Camera-type eye (tissue), 1 donor: ENCODE data around the gene KCTD13. TPM values are rescaled to one million over a fixed set of nuclear protein-coding genes. Genes with fewer than 3 reads are reported as not detected.

Experiments used
- total RNA-seq: library from RNA; depleted of rRNA; stranded (reverse); fragments of >200 nt; gene quantifications from one replicate; pipeline ENCODE4 v1.2.3, GENCODE V29; 2014

Gene KCTD13
- total RNA-seq: 29.2 TPM

GRCh38 chr16:29925781-29926710 lies at the start of gene KCTD13:
TSS of gene KCTD13 (minus strand) at chr16:29926226. CDS start at chr16:29926033, 193 bp downstream.

GRCh38 chr16:29973384-29974246 lies 47.6 kb upstream of the KCTD13 start, which contains the start of gene TAOK2:
TSS of gene TAOK2 (plus strand) at chr16:29973868. CDS start at chr16:29977773, 3,905 bp downstream.

GRCh38 chr16:29961479-29962343 lies 35.7 kb upstream of the KCTD13 start, which contains the start of gene TMEM219:
TSS of gene TMEM219 (plus strand) at chr16:29962079. CDS start at chr16:29963144, 1,065 bp downstream.

GRCh38 chr16:29900102-29900887 lies 25.7 kb downstream of the KCTD13 start, which contains the start of gene ASPHD1:
TSS of gene ASPHD1 (plus strand) at chr16:29900488. CDS start at chr16:29900972, 484 bp downstream.

GRCh38 chr16:29899516-29900101 lies 26.4 kb downstream of the KCTD13 start, which contains the start of gene SEZ6L2:
TSS of gene SEZ6L2 (minus strand) at chr16:29899550. CDS start at chr16:29899019, 531 bp downstream.

GRCh38 chr16:29862884-29863668 lies 63.0 kb downstream of the KCTD13 start, which contains the start of gene CDIPT:
TSS of gene CDIPT (minus strand) at chr16:29863226. CDS start at chr16:29862857, 369 bp downstream.

Other genes starting within 250 kb of the KCTD13 start
- 21.7 TPM for gene QPRT, start 247.0 kb downstream of the KCTD13 start, total RNA-seq
- 0.44 TPM for gene C16orf54, start 180.2 kb downstream of the KCTD13 start, total RNA-seq
- not detected for gene ZG16, start 148.0 kb downstream of the KCTD13 start, total RNA-seq
- 42.3 TPM for gene KIF22, start 135.5 kb downstream of the KCTD13 start, total RNA-seq
- gene MAZ, start 119.7 kb downstream of the KCTD13 start, total RNA-seq: 112 TPM
- gene PRRT2, start 114.0 kb downstream of the KCTD13 start, total RNA-seq: 32.2 TPM
- gene PAGR1, start 110.1 kb downstream of the KCTD13 start, total RNA-seq: 62.8 TPM
- gene MVP, start 105.8 kb downstream of the KCTD13 start, total RNA-seq: 24.2 TPM
- 85.7 TPM for gene CDIPT, start 63.0 kb downstream of the KCTD13 start, total RNA-seq
- 37.9 TPM for gene SEZ6L2, start 26.7 kb downstream of the KCTD13 start, total RNA-seq
- gene ASPHD1, start 25.7 kb downstream of the KCTD13 start, total RNA-seq: 4.8 TPM
- 30.3 TPM for gene TMEM219, start 35.9 kb upstream of the KCTD13 start, total RNA-seq
- gene TAOK2, start 47.6 kb upstream of the KCTD13 start, total RNA-seq: 56.0 TPM
- gene HIRIP3, start 69.4 kb upstream of the KCTD13 start, total RNA-seq: 23.4 TPM
- gene INO80E, start 70.0 kb upstream of the KCTD13 start, total RNA-seq: 72.5 TPM
- gene DOC2A, start 84.8 kb upstream of the KCTD13 start, total RNA-seq: 2.7 TPM
- not detected for gene C16orf92, start 97.0 kb upstream of the KCTD13 start, total RNA-seq
- 39.7 TPM for gene TLCD3B, start 105.0 kb upstream of the KCTD13 start, total RNA-seq
- 426 TPM for gene ALDOA, start 139.5 kb upstream of the KCTD13 start, total RNA-seq
- gene PPP4C, start 149.8 kb upstream of the KCTD13 start, total RNA-seq: 70.4 TPM
- 0.66 TPM for gene TBX6, start 165.7 kb upstream of the KCTD13 start, total RNA-seq
- 45.2 TPM for gene YPEL3, start 170.0 kb upstream of the KCTD13 start, total RNA-seq
- gene GDPD3, start 187.3 kb upstream of the KCTD13 start, total RNA-seq: 2.1 TPM
- gene MAPK3, start 197.0 kb upstream of the KCTD13 start, total RNA-seq: 31.3 TPM